WERI-Rb-1 (cell line): Measurements from ENCODE around the gene PRSS27.
A peak's percentile ranks its signal among the peaks of the same experiment; 100 is the strongest.

Experiments
- DNase-seq: peaks from one replicate; pipeline ENCODE4 v3.0.0-alpha.2; 2020
- H3K27ac ChIP-seq: fragments of 250-450 bp; sonication (Bioruptor Pico); 2 replicates; pipeline ENCODE4 v1.5.1; 2020; ENCODE audit warnings: mild to moderate bottlenecking, moderate library complexity
- H3K27me3 ChIP-seq: fragments of 250-450 bp; sonication (Bioruptor Pico); 2 replicates; pipeline ENCODE4 v1.5.1; 2021; ENCODE audit warnings: mild to moderate bottlenecking, low read depth, moderate library complexity; ENCODE audit not compliant: insufficient read depth, severe bottlenecking
- H3K36me3 ChIP-seq: fragments of 250-450 bp; sonication (Bioruptor Pico); 2 replicates; pipeline ENCODE4 v1.5.1; 2020; ENCODE audit warnings: mild to moderate bottlenecking, moderate library complexity
- H3K4me3 ChIP-seq: 2 replicates; pipeline ENCODE4 v1.5.1; 2011; ENCODE audit warnings: low read depth, mild to moderate bottlenecking, control low read depth, low read length
- H3K9me3 ChIP-seq: fragments of 250-450 bp; sonication (Bioruptor Pico); 2 replicates; pipeline ENCODE4 v1.5.1; 2021; ENCODE audit warnings: mild to moderate bottlenecking, moderate library complexity; ENCODE audit not compliant: severe bottlenecking
- CTCF ChIP-seq: IDR thresholded peaks from 2 replicates; pipeline ENCODE4 v1.5.1; 2011; ENCODE audit warnings: low read depth, mild to moderate bottlenecking, control low read depth, inconsistent platforms, low read length

PRSS27 gene

GRCh38 chr16:2739625-2740430, 19.8 kb upstream of the PRSS27 start:
- TF ChIP-seq CTCF: 0 out of 2 replicates have a peak, but pooled peaks have one; percentile 9
- Histone ChIP-seq H3K27ac (peak overlapping the region; percentile 60), H3K4me3 (no peak overlapping the region), H3K27me3 (no peaks in the 10 kb centered on the region), H3K9me3 (no peaks in the 10 kb centered on the region), H3K36me3 (no peaks in the 10 kb centered on the region)
- no peak for DNase-seq

- no peak for DNase-seq
- H3K4me3 ChIP-seq: no peak overlapping the region
- H3K27me3 ChIP-seq: no peaks in the 10 kb centered on the region
- no peaks in the 10 kb centered on the region for H3K36me3 ChIP-seq
- H3K27ac ChIP-seq: no peak overlapping the region
- no peak for TF ChIP-seq CTCF
- H3K9me3 ChIP-seq: no peaks in the 10 kb centered on the region
Observed at GRCh38 chr16:2738615-2739014, 18.6 kb upstream of the PRSS27 start.

- Histone ChIP-seq H3K27me3 (no peaks in the 10 kb centered on the region), H3K4me3 (no peak overlapping the region), H3K36me3 (no peaks in the 10 kb centered on the region), H3K9me3 (no peaks in the 10 kb centered on the region), H3K27ac (no peak overlapping the region)
- DNase-seq: no peak
- no peak for TF ChIP-seq CTCF
Observed at GRCh38 chr16:2737895-2738418, 17.9 kb upstream of the PRSS27 start.

GRCh38 chr16:2737238-2737605, 17.2 kb upstream of the PRSS27 start:
- H3K9me3 ChIP-seq: no peaks in the 10 kb centered on the region
- no peaks in the 10 kb centered on the region for H3K27me3 ChIP-seq
- H3K4me3 ChIP-seq: no peak overlapping the region
- no peak for TF ChIP-seq CTCF
- no peak for DNase-seq
- H3K36me3 ChIP-seq: no peaks in the 10 kb centered on the region
- H3K27ac ChIP-seq: no peak overlapping the region

- H3K36me3 ChIP-seq: no peaks in the 10 kb centered on the region
- H3K4me3 ChIP-seq: no peak overlapping the region
- H3K27me3 ChIP-seq: no peaks in the 10 kb centered on the region
- DNase-seq: no peak
- H3K9me3 ChIP-seq: no peaks in the 10 kb centered on the region
- no peak overlapping the region for H3K27ac ChIP-seq
- no peak for TF ChIP-seq CTCF
Observed at GRCh38 chr16:2736476-2737237, 16.6 kb upstream of the PRSS27 start.
